Stimulated activated CD4-positive, alpha-beta T cell treated with anti-CD3 and anti-CD28 coated beads, TNF-alpha, amount 100 ng/mL, for 48 hours (primary cell): ENCODE data around the gene ODAPH.

Source experiments
- DNase-seq, 3 donors: peaks; one replicate each; pipeline ENCODE4 v3.0.0-alpha.2; 2020; ENCODE audit warnings: low read depth in 3 of 3

ODAPH gene

DNA sequence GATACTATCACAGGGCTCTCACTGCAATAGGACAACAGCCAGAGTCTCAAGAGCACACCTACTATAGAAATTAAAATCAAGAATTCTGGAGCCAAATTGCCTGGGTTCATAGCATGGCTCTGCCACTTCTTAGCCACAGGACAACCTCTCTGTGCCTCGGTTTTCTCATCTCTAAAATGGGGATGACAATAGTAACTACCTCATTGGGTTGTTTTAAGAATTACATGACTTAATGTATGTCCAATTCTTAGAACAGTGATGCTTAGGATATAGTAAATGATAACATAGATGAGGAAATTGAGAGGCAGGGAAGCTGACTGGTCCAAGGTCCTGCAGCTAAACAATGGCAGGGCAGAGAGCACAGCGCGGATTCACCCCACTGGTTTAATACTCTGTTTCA, 11.0 kb upstream of the ODAPH start:
- DNase-seq: no peak

DNA sequence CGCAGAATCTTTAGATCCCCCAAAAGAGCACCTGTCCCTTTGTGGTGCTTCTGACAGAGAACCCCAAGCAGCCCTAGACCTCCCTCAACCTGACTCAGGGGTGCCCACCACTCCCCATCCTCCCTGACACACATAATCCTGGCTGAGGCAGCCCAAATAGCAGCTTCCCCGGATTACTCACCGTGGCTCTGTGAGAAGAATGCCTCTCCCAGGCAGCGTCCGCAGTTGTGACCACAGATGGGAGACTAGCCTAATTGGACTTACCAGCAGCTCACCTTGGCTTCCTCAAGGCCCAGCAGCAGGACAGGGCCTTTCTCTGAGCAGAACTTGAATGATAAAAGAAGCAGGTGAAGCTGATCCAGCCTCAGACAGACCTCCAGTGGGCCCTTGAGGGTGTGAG, 10.3 kb upstream of the ODAPH start:
- no peak for DNase-seq

DNA sequence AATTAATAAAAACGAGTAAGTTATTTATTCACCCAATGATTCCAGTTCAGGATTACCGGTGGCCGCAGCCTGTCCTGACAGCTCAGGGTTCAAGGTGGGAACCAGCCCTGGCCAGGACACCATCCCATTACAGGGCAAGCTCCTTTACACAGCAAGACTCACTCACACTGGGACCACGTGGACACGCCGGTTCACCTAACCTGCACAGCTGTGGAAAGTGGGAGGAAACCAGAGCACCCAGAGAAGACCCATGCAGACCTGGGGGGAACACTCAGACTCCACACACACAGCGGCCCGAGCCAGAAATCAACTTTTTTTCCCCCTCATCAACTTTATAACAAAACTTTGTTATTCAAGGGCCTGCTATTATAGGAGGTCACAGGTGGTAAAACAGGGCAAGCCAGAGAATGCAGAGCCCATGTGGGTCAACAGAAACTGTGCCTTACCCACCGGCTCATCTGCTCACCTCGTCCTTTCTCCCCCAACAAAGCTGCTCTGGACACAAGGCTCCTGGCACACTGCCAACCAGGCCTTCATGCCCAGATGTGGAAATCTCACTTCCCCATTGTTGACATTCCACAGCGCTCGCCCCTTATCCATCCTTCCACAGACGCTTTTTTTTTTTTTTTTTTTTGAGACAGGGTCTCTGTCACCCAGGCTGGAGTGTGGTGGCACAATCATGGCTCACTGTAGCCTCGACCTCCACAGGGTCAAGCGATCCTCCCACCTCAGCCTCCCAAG, 8.0 kb upstream of the ODAPH start:
- DNase-seq: no peak

DNA sequence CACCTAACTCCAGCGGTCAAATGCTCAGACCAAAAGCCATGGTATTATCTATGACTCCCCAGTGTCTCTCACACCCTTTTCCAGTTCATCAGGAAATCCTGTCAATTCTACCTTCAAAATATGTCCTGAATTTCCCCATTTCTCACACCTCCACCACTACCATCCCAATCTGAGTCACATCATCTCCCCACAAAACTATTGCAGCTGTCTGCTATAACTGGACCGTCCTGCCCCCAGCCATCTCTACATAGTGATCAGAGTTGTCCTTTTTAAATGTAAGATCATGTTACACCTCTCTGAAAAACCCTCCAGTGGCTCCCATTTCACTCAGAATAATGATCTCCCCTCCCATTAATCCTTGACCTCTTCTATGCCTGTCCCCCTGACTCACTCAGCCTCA, 6.8 kb upstream of the ODAPH start:
- no peak for DNase-seq

DNA sequence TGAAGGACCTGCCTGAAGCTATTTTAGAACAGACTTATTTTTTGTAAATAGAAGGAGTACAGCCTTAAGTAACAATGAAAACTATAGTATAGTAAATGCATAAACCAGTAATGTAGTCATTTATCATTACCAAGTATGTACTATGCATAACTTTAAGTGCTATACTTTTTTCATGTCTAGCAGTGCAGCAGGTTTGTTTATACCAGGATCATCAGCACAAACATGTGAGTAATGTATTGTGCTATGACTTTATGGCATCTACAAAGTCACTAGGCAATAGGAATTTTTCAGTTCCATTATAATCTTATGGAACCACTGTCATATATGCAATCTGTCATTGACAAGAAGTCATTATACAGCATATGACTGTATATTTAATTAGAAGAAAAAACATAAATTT, 3.4 kb upstream of the ODAPH start:
- no peak for DNase-seq

DNA sequence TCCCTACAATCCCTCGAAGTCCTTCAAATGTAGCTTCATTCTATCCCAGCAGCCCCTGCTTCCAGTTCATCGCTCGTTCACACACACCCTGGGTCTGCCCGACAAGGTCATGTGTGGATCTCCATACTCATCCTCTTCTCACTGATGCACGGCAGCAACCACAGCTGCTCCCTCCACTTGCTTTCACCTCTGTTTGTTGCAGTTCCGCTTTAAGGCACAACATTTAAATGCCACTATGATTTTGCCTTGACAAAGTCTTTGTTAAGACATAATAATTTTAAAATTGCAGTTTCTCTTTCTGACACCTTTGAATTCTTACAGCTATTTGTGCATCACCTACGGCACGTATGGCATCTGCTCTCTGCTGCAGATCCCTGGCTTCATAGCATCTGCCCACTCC, 1.8 kb downstream of the ODAPH start:
- no peak for DNase-seq

DNA sequence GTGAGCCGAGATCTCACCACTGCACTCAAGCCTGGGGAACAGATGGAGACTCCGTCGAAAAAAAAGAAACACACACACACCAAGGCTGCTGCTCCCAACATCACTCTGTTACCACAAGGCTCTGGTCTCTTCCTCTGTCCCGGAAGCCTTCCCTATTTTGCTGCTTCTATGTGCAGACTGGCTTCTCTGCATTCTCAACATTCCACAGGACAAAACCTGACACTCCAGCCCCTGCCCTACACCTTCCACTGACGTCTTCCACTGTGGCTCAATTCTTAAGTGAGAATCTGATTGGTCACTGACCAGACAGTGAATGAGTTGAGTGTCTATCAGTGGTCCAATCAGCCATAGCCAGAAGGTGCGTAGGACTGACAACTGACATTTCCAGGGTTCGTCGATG, 5.9 kb downstream of the ODAPH start:
- DNase-seq: no peak

DNA sequence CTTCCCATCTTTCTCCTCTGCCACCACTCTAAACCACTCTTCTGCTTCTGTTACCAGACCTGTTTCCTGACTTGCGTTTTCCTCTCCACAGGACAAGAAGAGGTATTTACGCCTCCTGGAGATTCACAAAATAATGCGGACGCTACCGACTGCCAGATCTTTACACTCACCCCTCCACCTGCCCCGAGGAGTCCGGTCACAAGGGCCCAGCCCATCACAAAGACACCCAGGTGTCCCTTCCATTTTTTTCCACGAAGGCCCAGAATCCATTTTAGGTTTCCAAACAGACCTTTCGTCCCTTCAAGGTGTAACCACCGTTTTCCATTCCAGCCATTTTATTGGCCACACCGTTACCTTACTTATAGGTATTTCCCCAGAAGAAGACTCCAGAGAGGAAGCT, 8.2 kb downstream of the ODAPH start:
- no peak for DNase-seq

DNA sequence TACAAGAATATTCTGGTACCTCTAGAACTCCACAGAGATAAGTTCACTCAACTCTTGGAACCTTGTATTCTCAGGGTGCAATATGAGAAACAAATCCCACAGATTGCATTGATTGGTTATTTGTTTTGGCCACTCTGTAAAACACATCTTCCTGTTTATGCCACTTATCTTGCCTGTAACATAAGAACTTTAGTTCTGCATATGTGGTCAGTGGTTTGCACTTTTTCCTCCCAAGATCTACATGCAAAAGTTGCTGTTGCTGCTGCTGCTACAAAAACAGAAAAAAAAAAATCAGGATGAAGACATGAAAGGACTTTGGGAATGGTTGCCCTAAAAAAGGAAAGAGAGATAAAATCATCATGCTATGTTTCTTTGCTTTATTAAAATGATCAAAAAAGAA, 9.6 kb downstream of the ODAPH start:
- DNase-seq: no peak

DNA sequence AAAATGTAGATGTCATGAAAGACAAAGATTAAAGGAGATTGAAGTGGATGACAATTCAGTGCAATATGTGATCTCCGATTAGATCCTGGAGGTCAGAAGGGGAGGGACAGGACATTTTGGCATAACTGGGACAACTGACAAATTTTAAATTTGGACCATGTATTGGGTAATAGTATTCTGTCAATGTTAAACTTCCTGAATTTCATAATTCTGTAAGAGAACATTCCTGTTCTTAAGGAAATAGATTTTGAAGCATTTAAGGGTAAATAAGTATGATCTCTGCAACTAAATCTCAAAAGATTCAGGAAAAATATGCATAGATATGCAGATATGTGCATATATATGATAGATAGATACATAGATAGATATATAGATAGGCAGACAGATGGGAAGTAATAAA, 11.0 kb downstream of the ODAPH start:
- no peak for DNase-seq

DNA sequence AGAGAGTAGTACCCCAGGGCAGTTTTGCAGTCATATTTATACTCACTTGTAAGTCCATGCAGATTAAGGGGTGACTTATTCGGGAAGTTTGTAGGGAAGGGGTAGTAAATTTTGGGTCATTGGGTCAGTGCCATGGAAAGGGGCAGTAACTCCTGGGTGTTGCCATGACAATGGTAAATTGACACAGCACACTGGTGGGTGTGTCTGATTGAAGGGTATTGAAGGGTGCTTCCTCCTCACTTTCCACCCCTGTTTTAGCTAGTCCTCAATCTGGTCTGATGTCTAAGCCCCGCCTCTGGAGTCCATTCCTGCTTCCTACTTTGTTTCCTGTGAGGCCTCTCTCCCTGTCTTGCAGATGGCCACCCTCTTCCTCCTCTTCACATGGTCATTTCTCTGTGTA, 11.9 kb downstream of the ODAPH start:
- no peak for DNase-seq

DNA sequence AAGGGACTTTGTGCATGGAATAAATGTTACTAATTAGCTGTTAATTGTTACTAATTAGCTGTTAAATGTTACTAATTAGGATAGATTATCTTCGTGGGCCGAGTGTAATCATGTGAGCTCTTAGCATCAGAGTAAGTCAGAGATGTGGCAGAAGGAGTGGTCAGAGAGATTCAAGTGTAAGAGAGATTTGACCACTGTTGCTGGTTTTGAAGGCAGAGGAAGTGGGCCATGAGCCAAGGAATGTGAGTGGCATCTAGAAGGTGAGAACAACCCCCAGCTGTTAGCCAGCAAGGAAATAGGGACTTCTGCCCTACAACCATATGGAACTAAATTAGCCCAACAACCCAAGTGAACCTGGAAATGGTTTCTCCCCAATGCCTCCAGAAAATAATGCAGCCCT, 28.2 kb downstream of the ODAPH start:
- DNase-seq: no peak

DNA sequence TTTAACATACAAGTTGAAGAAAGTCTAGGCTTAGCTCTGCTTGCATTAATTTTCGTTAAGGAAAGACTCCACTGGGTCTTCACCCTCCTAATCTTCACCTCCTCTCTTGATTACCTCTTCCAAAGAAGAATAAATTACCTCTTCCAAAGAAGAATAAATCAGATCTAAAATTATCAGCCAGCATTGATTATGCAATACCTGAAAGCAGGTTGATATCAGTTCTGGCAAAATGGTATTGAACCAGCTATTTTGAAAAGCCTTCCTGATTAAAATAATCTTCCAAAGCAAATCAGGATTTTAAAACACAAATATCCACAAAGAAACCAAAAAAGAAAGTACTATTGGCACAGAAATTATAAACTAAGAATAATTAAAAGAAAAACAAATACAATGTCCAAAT, 37.5 kb downstream of the ODAPH start:
- DNase-seq: no peak

DNA sequence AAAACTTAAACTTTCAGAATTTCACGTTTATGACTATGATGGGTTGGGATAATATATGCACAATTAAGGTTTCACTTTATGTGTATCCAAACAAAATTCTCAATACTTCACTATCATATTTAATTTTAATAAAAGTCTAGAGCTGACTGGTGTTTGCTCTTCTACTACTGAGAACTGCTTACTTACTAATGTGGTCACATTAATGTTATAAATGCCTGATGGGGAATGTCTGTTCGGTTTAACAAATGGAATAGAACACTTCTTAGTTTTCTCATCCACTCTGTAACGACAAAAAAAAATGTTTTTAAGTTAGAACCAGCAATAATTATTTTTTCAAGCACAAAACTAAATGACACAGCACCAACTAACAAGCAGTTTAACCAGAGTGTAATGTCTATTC, 40.2 kb downstream of the ODAPH start:
- DNase-seq: no peak

DNA sequence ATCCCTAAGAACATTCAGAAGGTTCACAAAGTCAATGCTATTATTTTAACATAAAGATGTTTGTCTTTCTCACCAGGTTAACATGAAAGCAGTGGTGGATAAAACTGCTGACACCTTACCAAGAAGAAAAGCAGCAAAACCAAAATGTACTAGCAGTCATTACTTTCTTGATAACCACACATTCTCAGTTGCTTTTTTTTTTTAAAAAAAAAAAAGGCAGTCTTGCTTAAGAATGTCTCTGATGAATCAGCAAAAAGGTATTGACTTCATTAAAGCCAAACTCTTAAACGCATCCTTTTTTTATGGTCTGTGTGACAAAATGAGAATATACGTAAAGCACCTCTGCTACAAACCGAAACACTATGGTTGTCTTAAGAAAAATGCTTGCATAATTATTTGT, 42.5 kb downstream of the ODAPH start:
- no peak for DNase-seq

DNA sequence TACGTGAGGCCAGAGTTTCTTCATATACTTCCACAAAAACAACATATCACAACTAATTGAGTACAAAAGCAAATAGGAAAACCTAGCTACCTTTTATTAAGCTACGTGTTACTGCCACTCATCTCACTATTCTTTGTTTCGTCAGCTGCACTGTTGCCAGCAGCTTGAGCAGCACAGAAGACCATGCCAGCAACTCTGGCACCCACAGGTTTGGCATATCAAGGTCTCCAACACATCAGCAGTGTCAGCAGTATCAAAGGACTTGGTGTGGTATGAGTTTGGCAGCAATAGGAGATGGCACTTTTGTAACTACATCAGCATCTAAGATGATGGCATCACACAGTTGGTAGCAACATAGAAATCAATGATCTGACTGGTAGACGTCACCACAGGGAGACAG, 43.8 kb downstream of the ODAPH start:
- DNase-seq: no peak

DNA sequence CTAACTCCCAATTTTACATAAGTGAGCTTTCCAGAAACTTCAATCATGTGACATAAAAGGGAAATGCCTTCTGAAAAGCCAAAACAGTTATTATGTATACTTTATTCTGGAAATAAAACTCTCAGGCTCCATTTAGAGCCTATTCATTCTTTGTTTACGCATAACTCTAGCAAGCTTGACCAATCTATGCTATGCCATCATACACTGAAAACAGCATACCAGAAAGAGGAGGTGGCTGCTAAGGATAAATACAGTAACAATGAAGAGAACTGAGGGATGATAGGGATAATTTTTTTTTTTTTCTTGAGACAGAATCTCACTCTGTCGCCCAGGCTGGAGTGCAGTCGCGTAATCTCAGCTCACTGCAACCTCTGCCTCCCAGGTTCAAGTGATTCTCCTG, 50.1 kb downstream of the ODAPH start:
- DNase-seq: no peak

DNA sequence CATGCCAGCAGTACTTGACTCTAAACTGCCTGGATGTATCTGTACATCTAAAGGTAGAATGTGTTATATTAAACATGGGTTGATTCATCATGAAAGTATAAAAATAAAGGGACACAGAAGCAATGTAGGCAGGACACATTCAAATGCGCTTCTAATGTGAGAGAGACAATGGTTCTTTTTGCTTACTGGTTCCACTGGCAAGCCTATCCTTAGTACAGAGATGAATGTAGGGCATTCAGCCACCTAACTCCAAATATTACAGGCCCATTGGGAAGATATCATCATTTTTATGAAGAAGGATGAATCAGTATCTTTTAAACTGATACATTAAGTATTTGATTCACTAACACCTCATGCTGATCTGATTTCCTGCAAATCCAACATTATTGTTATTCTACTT, 56.4 kb downstream of the ODAPH start:
- DNase-seq: no peak
